ENCODE measurements around the gene LIPH. TPM values are rescaled to one million over a fixed set of nuclear protein-coding genes. Genes with fewer than 3 reads are reported as not detected.

LIPH gene
- total and polyA plus RNA-seq, 10 of the 15 experiments (the other 5 are each of a cell fraction or from before 2014, with no cell fraction given): 2.2 to 11.1 (median 5.4) TPM

DNA sequence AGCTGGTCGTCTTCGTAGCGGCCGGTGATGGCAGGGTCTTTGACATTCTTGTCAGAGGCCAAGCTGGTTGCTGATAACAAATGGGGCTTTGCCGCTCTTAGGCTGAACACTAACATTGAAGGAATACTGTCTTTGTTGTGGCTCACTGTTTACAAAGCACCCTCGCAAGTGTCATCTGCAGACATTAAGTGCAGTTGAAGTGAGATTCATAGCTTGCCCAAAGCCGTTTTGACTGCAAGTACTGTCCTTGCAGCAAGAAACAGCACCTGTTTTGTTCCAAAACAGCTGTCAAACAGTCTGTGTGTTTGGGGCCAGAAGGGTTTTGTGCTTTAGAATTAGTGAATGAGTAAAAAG, 34.3 kb upstream of the LIPH start:
- ChIA-PET CTCF (interaction anchor here (0.5 to 3.6 kb wide), 7 partner anchors 9 to 226 kb away, joined by 3 to 15 read pairs (median 4); partner anchors contain the start of gene TMEM41A), POLR2A (interaction anchor here (0.6 to 1.7 kb wide), 11 partner anchors 9 to 346 kb away, joined by 3 to 17 read pairs (median 3); partner anchors contain the start of genes LIPH and TMEM41A), SMC1A (ENCODE audit: uncharacterized antibody, unreplicated experiment) (interaction anchor here (0.5 to 1.8 kb wide), 5 partner anchors 9 to 28 kb away, joined by 3 to 9 read pairs (median 3); no protein-coding TSS in a partner anchor), RAD21 (ENCODE audit: unreplicated experiment) (interaction anchor here (0.8 to 1.0 kb wide), 3 partner anchors 11 to 182 kb away, joined by 3 to 4 read pairs (median 4); no protein-coding TSS in a partner anchor)
- Histone ChIP-seq H3K27ac (ENCODE audit: control insufficient read depth, insufficient read depth) (peak overlapping the region; percentile 76), H3K27me3 (replicated peaks in 1 of 2; ENCODE audit: control insufficient read depth in 2 of 2, insufficient read depth in 2 of 2, low read length in 1 of 2) (no peaks in the 10 kb centered on the region), H3K9me3 (replicated peaks; ENCODE audit: control insufficient read depth, insufficient read depth, low read length) (no peaks in the 10 kb centered on the region), H3K79me2 (ENCODE audit: control insufficient read depth, insufficient read depth, low read length) (peaks cover 16% of the 10 kb centered on the region), H3K36me3 (ENCODE audit: control insufficient read depth in 2 of 2, insufficient read depth in 2 of 2, low read length in 1 of 2) (no peaks in the 10 kb centered on the region; a peak in 1 of 4 replicates), H3K9ac (ENCODE audit: control insufficient read depth, insufficient read depth, low read length) (peak overlapping the region; percentile 72), H4K20me1 (ENCODE audit: control insufficient read depth, insufficient read depth) (no peaks in the 10 kb centered on the region), H3K4me2 (ENCODE audit: control insufficient read depth, insufficient read depth) (peak overlapping the region; percentile 97), H3K4me3 (peak overlapping the region; percentile 90), H3K4me1 (ENCODE audit: control insufficient read depth, insufficient read depth, low read length) (peaks cover 18% of the 10 kb centered on the region), H2AFZ (ENCODE audit: control insufficient read depth, low read depth, low read length) (peak overlapping the region; percentile 3)
- intact Hi-C loops (cut with micrococcal nuclease; ENCODE audit: unreplicated experiment): no loop called here
- no peak for TF ChIP-seq MXI1 (IDR thresholded peaks at IDR 0.05; ENCODE audit: low read depth, low read length)
- TF ChIP-seq, protein P1, sequence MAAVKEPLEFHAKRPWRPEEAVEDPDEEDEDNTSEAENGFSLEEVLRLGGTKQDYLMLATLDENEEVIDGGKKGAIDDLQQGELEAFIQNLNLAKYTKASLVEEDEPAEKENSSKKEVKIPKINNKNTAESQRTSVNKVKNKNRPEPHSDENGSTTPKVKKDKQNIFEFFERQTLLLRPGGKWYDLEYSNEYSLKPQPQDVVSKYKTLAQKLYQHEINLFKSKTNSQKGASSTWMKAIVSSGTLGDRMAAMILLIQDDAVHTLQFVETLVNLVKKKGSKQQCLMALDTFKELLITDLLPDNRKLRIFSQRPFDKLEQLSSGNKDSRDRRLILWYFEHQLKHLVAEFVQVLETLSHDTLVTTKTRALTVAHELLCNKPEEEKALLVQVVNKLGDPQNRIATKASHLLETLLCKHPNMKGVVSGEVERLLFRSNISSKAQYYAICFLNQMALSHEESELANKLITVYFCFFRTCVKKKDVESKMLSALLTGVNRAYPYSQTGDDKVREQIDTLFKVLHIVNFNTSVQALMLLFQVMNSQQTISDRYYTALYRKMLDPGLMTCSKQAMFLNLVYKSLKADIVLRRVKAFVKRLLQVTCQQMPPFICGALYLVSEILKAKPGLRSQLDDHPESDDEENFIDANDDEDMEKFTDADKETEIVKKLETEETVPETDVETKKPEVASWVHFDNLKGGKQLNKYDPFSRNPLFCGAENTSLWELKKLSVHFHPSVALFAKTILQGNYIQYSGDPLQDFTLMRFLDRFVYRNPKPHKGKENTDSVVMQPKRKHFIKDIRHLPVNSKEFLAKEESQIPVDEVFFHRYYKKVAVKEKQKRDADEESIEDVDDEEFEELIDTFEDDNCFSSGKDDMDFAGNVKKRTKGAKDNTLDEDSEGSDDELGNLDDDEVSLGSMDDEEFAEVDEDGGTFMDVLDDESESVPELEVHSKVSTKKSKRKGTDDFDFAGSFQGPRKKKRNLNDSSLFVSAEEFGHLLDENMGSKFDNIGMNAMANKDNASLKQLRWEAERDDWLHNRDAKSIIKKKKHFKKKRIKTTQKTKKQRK (IDR thresholded peaks at IDR 0.05; ENCODE audit: low read depth, low read length): no peak
- no peak for TF ChIP-seq TCF7 (IDR thresholded peaks at IDR 0.05; ENCODE audit: borderline replicate concordance)
- peak; percentile 9; the same call in 1 of the 2 replicates for TF ChIP-seq RB1 (IDR thresholded peaks at IDR 0.05; ENCODE audit: borderline replicate concordance)
- DNase-seq (ENCODE audit: low read depth, low spot score) (no peak), ATAC-seq (no peak), FAIRE-seq (no peak)
- in situ Hi-C loops (cut with MboI): no loop called here
- 3% methylated on average over 7 of the region's 7 CpGs for WGBS (ENCODE audit: insufficient coverage, insufficient replicate concordance, low lambda C conversion rate, missing lambda C conversion rate)
- TSS peak; percentile 88 for BruUV-seq (replicated peaks)

All from GM12878 (cell line).